Smooth muscle cell (in vitro differentiated cells): Measurements from ENCODE around the gene SCARB1. TPM values are rescaled to one million over a fixed set of nuclear protein-coding genes. Genes with fewer than 3 reads are reported as not detected.
A peak's percentile ranks its signal among the peaks of the same experiment; 100 is the strongest.

Source experiments
- DNase-seq: peaks from one replicate; lab custom pipeline; 2025; ENCODE audit not compliant: unreplicated experiment; lab: John Stamatoyannopoulos, UW
- H2AFZ ChIP-seq: fragments of 200-600 bp; sonication (generic); 2 replicates; pipeline ENCODE4 v1.6.0; 2016; ENCODE audit warnings: antibody characterized with exemption, low read depth, mild to moderate bottlenecking
- H3F3A ChIP-seq: fragments of 200-600 bp; sonication (generic); 2 replicates; pipeline ENCODE4 v1.6.0; 2017; ENCODE audit warnings: antibody characterized with exemption, low read depth
- H3K27ac ChIP-seq: fragments of 200-600 bp; sonication (generic); 2 replicates; pipeline ENCODE4 v1.5.1; 2016; ENCODE audit warnings: low read depth, mild to moderate bottlenecking
- H3K27me3 ChIP-seq: fragments of 200-600 bp; sonication (generic); 2 replicates; pipeline ENCODE4 v1.6.1; 2016; ENCODE audit warnings: low read depth, mild to moderate bottlenecking
- H3K36me3 ChIP-seq: fragments of 200-600 bp; sonication (generic); 2 replicates; pipeline ENCODE4 v1.5.1; 2016; ENCODE audit warnings: low read depth
- H3K4me1 ChIP-seq: fragments of 200-600 bp; sonication (generic); 2 replicates; pipeline ENCODE4 v1.5.1; 2016; ENCODE audit warnings: low read depth
- H3K4me2 ChIP-seq: fragments of 200-600 bp; sonication (generic); 2 replicates; pipeline ENCODE4 v1.6.0; 2016; ENCODE audit warnings: mild to moderate bottlenecking
- H3K4me3 ChIP-seq: fragments of 200-600 bp; sonication (generic); 2 replicates; pipeline ENCODE4 v1.5.1; 2016; ENCODE audit warnings: mild to moderate bottlenecking
- H3K79me2 ChIP-seq: fragments of 200-600 bp; sonication (generic); 2 replicates; pipeline ENCODE4 v1.6.0; 2016; ENCODE audit warnings: low read depth, mild to moderate bottlenecking
- H3K9ac ChIP-seq: fragments of 200-600 bp; sonication (generic); 2 replicates; pipeline ENCODE4 v1.6.0; 2016; ENCODE audit warnings: low read depth
- H3K9me3 ChIP-seq: fragments of 200-600 bp; sonication (generic); replicated peaks from 2 replicates; pipeline ENCODE4 v1.5.1; 2016; ENCODE audit warnings: low read depth
- H4K20me1 ChIP-seq: fragments of 200-600 bp; sonication (generic); 2 replicates; pipeline ENCODE4 v1.6.0; 2016; ENCODE audit warnings: low read depth
- WGBS: methylation state at CpG from one replicate; pipeline ENCODE4 v1.1.7; 2016; ENCODE audit warnings: low lambda C conversion rate; 5-methylcytosine and 5-hydroxymethylcytosine counted together
- polyA plus RNA-seq: library from polyadenylated mRNA; unstranded; fragments of >200 nt; fragmentation: Nextera tagmentation; extraction: Ambion mirVana; gene quantifications from 2 replicates; pipeline ENCODE4 v1.2.1, GENCODE V29; 2016
- total RNA-seq: library from RNA; depleted of rRNA; stranded (reverse); fragments of >200 nt; gene quantifications from 2 replicates; pipeline ENCODE4 v1.2.3, GENCODE V29; 2014
- TF ChIP-seq, protein P1 (sequence below): fragments of 200-600 bp; sonication (generic); IDR thresholded peaks from 2 replicates; pipeline ENCODE4 v1.5.1; 2017; ENCODE audit warnings: borderline replicate concordance, mild to moderate bottlenecking, antibody characterized with exemption; ENCODE audit not compliant: insufficient read depth, poor library complexity, severe bottlenecking

Gene SCARB1
- total and polyA plus RNA-seq, 2 experiments from 2014 or later = 6.8 to 10.1 TPM

DNA sequence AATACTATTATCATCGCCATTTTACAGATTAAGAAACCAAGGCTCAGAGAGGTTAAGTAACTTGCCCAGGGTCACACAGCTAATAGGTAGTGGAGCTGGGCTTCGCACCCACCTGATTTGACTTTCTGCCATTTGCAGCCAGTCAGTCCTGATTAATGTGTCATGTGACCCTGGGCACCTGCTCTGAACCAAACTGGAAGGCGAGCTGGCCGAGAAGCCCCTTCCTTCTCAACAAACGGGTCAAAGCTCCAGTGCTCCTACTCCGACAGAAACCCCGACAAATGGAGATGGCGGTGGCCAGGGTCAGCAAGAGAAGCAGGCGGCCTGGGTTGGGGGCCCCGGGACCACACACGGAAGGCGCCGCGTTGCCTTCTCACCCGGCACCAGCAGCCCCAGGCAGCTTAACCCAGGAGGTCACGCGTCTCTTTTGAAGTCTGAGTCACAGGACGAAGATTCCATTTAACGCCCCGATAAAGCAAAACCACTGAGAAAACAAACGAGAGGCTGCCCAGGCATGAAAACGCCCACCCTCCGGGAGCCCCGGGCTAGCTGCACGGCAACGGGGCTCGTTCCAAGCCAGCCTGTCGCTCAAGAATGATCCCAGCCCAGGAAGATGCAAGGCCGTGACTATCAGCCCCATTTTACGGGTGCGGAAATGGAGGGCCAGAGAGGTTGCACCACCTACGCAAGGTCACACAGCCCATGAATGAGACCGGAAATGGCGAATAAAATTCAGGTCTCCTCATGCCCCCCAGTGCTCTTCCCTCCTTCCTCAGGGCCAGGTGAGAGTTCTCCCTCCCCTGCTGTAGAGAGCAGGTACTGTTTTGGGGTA is 124.8 kb downstream of the SCARB1 start:
- no peak overlapping the region for H3K9ac ChIP-seq

DNA sequence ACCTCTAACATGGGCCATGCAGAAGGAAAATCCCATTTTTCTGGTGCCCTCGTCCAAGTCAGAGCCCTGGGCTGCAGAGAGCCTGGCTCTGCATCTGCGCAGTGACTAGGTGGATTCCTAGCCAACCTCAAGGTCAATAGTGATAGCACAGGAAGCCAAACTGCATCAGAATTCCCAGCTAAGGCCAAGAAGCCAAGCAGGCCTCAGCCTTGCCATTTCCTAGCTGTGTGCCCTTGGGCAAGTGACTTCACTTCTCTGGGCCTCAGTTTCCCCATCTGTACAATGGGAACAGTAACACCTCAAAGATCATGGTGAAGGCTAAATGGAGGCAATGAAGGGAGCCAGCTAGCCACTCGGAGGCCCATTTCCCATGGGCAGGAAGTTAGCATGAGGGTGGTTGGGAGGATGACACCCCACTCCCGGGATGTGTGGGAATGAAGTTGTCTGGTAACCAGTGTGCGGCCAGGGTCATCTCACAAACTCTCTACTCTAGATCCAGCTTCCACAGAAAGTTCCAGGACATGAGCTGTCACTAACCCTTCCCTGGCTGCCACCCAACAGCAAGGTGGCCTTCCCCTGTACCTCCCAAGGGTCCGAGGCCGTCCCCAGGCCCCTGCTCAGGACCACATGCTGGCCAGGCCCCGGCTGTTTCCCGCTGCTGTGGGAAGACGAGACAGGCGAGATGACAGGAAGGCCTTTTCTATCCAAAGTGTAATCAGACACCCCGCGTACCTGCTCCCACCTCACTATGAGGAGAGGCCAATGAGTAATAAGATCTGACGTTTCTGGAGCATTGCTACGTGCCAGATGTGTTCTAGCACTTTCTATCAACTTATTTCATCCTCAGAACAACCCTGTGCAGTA is 125.7 kb downstream of the SCARB1 start:
- 92% methylated on average over 15 of the region's 15 CpGs for WGBS
- Histone ChIP-seq H4K20me1 (no peaks in the 10 kb centered on the region), H3K27ac (no peak overlapping the region), H3K4me3 (no peak overlapping the region), H2AFZ (no peak overlapping the region), H3K4me1 (peaks cover 6% of the 10 kb centered on the region), H3K4me2 (no peak overlapping the region), H3K79me2 (no peaks in the 10 kb centered on the region), H3F3A (peaks cover 16% of the 10 kb centered on the region), H3K27me3 (no peaks in the 10 kb centered on the region), H3K9me3 (no peaks in the 10 kb centered on the region), H3K9ac (no peak overlapping the region), H3K36me3 (no peaks in the 10 kb centered on the region)
- TF ChIP-seq, protein P1, sequence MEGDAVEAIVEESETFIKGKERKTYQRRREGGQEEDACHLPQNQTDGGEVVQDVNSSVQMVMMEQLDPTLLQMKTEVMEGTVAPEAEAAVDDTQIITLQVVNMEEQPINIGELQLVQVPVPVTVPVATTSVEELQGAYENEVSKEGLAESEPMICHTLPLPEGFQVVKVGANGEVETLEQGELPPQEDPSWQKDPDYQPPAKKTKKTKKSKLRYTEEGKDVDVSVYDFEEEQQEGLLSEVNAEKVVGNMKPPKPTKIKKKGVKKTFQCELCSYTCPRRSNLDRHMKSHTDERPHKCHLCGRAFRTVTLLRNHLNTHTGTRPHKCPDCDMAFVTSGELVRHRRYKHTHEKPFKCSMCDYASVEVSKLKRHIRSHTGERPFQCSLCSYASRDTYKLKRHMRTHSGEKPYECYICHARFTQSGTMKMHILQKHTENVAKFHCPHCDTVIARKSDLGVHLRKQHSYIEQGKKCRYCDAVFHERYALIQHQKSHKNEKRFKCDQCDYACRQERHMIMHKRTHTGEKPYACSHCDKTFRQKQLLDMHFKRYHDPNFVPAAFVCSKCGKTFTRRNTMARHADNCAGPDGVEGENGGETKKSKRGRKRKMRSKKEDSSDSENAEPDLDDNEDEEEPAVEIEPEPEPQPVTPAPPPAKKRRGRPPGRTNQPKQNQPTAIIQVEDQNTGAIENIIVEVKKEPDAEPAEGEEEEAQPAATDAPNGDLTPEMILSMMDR = no peak
- DNase-seq = no peak

More for the DNA sequence above, 124.8 kb downstream of the SCARB1 start:
- H3K36me3 ChIP-seq = no peaks in the 10 kb centered on the region
- H2AFZ ChIP-seq = no peak overlapping the region
- no peak overlapping the region for H3K4me2 ChIP-seq
- DNase-seq = no peak
- H3K4me1 ChIP-seq = peaks cover 6% of the 10 kb centered on the region
- H3K27ac ChIP-seq = peak overlapping the region; percentile 68
- no peaks in the 10 kb centered on the region for H4K20me1 ChIP-seq
- no peak overlapping the region for H3K4me3 ChIP-seq
- H3K9me3 ChIP-seq = no peaks in the 10 kb centered on the region
- TF ChIP-seq, protein P1 = no peak
- no peaks in the 10 kb centered on the region for H3K27me3 ChIP-seq
- 67% methylated on average over 34 of the region's 34 CpGs for WGBS
- peaks cover 17% of the 10 kb centered on the region for H3F3A ChIP-seq
- no peaks in the 10 kb centered on the region for H3K79me2 ChIP-seq

DNA sequence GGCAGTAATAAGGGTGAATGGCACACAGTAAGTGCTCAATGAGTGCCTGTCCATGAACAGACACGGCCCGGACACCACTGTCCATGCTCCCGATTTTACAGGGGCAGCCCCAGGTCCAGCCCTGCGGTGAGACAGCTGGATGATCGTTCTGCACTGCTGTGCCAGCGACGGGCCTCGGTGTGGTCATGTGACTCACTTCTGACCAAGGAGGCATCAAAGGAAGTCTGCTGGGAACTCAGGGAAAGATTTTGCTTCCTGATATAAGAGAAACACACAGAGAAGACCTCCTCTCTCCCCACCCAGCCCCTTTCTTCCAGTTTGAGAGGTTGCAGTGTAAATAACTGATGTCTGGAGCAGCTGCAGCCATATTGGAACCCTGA is 126.6 kb downstream of the SCARB1 start:
- Histone ChIP-seq H3K36me3 (no peaks in the 10 kb centered on the region), H3K27me3 (no peaks in the 10 kb centered on the region), H3K4me1 (peaks cover 6% of the 10 kb centered on the region), H4K20me1 (no peaks in the 10 kb centered on the region), H2AFZ (no peak overlapping the region), H3K9ac (no peak overlapping the region), H3K79me2 (no peaks in the 10 kb centered on the region), H3K9me3 (no peaks in the 10 kb centered on the region), H3K4me3 (no peak overlapping the region), H3K27ac (no peak overlapping the region), H3K4me2 (no peak overlapping the region), H3F3A (peaks cover 13% of the 10 kb centered on the region)
- TF ChIP-seq, protein P1 = no peak
- no peak for DNase-seq
- WGBS = 70% methylated on average over 8 of the region's 8 CpGs
